HG03457 (cell line): ENCODE data around the gene MACROD2.

Experiments
- ATAC-seq: cut with Tn5 transposase; IDR thresholded peaks from one replicate; pipeline ENCODE4 v1.9.1; 2021; ENCODE audit warnings: moderate number of reproducible peaks; ENCODE audit not compliant: unreplicated experiment

Gene MACROD2

DNA sequence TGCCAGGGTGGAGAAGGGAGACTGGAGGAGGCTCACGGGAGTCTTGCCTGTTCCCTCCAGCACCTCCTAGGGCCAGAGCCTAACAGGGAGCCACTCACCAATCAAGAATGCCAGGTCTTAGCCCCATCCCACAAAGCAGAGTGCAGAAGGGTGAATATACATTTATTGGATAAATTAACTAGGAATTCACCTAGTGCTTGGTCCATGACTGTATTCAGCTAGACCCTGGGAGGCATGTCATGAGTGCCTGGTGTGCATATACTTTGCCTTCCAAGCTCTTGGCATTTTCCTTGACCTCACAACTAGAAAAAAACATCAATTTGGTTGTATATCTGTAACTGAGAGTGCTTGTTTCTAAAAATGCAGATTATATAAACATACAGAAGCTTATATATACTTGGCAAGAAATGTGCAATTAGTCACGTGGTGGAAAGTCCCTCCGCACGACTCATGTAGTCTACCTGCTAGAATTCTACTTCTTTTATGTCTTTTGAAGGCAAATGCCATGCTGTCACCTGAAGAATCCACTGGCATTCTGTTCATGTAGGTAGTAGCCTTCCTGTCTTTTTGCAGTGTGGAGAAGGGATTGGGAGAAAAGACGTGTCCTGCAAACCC lies 1586.9 kb downstream of the MACROD2 start:
- no peak for ATAC-seq

DNA sequence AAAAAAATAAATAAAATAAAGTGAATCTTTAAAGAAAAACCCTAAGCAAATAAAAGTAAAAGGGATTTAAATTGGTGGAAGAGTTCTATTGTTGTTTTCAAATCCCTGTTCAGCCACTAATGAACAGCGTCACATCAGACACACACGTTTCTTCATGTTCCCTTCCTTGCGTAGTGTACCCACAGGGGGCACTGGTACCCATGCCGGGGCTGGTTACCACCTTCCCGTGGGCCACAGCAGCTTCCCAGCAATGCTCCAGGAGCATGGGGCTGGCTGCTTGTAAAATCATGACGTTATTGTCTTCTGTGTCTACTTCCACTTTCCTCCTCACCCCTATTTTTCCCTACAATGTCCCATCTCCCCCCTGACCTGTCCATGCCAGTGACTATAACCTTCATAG lies 1589.2 kb downstream of the MACROD2 start:
- no peak for ATAC-seq

DNA sequence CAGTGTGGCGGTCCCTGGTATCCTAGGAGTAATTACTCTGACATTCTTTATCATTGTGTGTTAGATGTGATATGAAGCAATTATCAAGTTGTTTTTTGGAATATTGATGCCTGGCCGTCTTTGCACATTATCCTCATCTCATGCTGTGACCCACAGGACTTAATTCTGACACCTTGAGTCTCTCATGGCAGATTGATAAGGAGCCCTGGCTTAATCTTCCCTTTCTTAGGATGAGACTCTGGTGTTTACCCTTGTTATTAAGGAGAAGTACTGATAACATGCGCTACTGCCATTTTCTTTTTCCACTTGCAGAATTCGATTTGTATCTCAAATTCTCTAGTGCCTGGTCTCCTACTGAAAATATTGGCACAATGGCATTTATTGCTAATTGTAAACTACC lies 1597.8 kb downstream of the MACROD2 start:
- ATAC-seq = no peak

DNA sequence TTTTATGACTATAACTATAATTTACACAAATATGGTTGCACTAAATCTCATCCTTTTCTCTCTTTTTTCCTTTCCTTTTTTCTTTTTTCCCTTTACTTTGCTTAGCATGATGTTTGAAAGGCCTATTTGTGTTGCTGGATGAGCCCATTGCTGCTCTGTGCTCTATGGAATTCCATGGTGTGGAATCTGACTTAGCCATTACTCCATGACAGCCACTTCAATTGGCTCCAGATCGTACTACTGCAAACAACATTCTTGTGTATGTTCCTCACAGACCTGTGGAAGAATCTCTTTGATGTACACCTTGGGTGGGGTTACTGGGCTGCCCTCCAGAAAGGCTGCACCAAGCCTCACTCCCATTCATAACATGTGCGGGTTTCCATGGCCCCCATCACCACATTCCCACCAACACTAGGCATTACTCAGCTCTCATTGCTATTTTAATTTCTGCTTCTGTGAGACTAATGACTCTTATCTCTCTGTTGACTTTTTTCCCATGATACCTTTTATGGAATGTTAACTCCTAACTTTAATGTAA lies 1598.9 kb downstream of the MACROD2 start:
- ATAC-seq = no peak

DNA sequence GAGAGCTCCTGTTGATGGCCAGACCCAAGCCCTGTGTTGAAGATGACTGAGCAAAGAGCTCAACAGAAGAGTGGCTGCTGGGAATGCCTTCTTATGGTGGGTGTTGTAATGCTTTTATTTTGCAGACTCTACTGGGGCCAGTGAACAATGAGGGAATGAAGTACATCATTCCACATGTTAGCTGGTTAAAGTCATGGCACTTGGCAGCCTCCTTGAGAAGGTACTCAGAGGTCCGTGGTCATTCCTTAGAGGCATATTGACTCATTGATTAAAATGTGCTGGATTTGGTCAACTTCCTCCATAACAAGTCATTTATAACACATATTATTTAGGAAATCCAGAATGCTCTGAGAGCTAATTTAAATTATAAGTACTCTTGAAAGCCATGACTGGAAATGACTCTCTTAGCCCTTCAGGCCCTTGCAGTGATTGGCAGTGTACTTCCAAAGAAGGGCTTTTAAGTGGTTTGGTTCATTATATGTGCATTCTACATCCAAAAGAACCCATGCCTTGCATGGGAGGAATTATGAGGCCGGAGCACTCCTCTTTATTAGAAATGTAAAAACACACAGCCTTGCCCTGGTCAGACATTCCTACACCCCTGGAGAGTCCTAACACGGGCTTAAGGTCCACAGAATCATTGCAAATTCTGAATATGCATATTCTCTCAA lies 1601.0 kb downstream of the MACROD2 start:
- no peak for ATAC-seq

DNA sequence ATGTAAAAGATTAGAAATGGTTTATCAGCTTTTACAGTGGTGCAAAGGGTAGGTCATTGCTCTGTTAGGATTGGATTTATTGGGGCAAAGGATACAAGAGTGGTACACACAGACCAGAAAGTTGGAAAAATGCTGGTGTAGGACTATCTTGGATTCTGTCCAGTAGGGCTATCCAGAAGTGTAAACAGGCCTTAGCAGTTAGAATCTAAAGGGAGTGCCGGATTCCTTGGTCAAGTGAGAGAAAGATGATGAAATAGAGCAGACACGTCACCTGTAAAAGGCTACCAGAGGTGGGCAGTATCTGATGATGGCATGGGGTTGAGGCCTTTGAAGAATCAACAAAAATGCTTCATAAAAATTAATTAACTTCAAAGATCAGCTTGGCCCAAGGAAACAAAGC lies 1602.0 kb downstream of the MACROD2 start:
- no peak for ATAC-seq

DNA sequence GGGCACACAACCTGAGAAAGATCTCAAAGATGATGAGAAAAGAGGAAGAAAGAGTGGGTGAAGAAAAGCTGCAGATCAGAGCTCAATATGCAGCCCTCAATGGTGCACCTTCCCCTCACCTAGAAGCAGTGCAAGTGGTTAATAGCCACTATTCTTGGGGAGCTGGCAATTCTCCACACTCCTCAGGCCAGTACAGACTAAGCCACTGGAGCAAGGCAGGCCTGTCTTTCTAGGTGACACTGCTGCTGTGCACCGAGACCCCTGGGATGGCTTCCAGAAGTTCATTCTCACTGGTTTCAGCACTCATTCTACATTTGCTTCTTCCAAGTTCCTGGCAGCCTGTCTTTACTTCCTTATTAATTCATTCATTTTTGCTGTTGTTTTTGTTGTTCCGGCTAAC lies 1604.6 kb downstream of the MACROD2 start:
- no peak for ATAC-seq

DNA sequence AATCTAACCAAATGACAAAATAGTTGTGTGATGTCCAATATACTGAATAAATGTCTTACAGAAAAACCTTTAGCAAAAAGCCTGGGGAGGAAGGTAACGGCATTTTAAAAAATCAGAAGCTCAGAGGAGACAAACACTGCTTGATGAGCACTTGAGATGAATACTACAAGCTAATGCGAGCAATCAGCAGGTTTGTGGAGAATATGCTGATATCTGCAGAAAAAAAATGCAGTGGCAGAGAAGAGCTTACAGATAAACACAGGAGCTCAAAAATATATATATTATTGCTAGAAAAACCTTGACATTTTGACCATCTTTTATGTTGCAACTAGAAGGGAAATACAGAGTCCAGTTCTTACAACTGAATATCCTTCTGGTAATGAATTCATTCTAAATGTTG lies 1605.2 kb downstream of the MACROD2 start:
- no peak for ATAC-seq

DNA sequence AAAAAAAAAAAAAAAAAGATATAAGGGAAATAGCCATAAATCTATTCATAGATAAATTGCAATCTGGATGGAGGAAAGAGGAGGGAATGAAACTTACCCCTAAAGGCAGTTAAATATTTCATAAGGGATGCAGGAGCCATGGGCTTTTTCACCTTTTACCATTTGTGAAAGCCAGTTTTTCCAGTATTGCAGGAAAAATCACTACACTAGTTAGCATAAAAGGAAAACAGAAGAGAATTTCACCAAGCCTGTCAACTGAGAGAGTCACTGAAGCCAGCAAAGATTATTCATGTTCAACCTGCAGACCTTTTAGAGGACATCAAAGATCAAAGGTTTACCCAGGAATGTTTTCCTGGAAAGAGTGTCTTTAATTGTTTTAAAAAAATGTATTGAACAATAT lies 1608.2 kb downstream of the MACROD2 start:
- no peak for ATAC-seq

DNA sequence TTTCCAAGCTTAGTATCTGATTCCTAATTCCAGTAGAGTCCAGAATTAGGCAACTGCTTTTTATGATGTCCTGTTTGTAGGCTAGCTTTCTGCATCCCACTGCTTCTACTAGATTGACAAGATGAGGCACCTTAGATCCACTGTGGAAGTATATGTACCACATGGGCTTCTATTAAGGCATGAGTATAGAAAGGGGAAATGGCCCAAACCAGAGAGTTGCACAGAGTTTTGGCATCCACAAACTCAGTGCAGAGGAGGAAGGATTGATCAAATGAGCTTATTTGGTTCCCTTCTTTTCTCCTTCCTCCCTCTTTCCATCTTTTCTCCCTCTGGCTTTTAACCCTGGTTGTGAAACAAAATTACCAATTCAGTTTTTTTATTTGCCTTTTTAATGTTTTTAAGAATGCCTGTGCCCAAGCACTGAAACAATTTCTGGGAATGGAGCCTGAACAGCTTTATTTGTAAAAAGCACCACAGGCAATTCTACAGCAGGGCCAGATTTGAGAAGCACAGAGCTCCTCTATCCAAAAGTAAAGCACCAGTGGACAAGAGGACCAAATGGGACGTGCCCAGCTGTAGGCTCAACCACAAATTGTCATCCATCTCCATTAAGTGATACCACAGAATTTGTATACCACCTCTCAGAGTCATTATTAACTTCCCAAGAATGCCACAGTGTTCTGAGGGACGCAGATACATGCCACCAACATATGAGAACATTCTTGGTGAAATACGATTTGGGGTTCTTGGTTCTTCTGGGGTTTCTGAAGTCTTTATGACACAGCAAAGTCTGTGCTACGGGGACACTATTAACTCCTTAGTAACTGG lies 1608.9 kb downstream of the MACROD2 start:
- ATAC-seq = no peak

DNA sequence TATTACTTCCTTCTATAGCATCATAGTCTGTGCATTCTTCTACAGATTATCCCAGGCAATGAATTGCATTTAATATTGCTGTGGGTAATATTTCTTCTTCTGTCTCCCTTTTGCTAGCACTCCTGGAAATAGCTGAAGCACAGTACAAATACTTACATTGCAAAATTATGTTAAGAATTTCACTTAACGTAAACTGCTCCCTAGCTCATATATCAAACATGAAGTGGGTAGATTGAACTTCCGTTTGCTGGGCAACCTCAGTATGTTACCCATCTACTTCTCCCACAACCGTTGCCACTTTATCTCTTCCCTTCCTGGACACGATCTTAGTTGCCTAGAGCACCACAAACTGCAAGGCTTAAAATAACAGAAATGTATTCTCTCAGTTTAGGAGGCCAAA lies 1614.6 kb downstream of the MACROD2 start:
- ATAC-seq = no peak

DNA sequence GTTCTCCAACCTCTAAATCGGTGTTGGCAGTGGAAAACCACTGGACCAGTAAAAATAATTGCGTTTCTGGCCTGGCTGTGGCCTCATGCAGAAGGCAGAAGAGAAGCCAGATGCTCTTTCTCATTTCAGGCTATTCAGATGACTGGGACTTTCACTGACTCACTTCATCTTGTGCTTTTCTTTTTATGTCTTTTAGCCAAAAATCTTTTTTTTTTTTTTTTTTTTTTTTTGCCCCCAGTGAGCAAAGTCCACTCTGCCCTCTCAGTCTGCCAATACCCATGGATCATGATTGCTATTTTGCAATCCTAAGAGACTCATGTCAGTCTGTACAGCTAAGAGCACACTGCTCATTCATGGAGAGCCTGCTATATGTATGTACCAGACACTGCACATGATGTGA lies 1615.5 kb downstream of the MACROD2 start:
- ATAC-seq = no peak

DNA sequence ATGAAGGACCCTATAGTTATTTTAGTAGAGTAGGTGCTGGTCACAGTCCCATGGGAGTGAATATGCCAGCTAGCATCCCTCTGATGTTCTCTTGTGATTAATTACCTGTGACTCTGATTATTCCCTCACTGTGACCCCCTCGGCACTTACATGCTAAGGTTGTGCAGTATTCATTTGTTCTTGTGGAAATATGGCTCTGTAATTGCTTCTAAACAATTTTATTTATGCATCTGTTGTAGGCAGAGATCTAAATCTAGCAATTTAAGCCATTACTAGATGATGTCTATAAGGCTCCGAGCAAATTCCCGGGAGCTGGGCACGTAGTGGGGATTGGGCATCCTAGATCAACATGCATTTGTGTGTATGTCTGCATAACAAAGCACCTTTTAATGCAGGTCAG lies 1616.2 kb downstream of the MACROD2 start:
- ATAC-seq = no peak

DNA sequence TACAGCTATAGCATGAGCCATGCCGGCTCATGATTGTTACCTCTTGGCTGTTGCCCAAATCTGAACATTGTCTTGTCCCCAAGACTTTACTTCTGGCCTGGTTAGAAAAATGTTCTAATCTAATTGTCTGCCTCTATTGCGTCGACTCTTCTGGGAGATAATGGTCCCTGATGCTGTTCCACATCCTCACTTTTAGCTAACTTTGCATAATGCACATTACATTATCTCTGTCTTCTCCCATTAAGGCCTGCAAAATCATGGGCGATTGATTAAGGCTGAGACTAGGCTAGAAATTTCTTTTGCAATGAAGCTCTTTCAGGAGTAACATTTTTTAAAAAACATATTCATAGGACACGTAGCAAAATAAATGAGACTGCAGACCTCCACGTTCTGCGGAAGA lies 1616.9 kb downstream of the MACROD2 start:
- ATAC-seq = no peak

DNA sequence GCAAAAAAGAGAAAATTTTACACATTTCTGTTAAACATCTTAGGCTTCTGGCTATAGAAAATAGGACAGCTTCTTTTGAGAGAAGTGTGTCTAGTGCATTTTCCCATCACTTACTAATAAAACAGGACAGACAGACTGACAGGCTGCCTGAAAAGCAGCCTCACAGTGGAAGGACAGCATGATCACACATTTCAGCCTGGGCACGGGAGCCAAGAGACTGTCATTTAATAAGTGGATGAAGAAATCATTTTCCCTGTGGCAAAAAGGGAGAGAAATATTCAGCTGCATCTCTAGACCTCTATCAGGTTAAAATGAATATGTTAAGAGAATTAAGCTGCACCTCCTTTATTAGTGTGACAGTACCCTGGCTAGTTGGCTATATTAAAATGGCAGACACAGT lies 1617.5 kb downstream of the MACROD2 start:
- no peak for ATAC-seq

DNA sequence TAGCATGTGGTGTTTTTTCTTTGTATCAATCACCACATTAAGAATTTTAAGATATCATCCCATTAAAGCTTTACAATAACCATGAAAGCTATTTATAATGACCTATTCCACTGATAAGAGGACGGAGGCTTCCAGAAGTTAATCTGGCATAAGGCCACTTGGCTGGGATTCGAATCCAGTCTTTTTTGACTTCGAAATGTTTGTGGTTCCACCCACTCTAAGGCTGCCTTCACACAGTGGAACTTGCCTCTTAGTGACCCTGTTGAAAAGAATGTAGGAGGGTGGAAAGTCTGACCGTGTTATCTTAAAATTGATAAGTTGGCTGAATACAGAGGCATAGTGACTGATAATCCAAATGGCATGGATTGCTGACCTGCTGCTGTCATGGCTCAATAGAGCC lies 1618.2 kb downstream of the MACROD2 start:
- no peak for ATAC-seq

DNA sequence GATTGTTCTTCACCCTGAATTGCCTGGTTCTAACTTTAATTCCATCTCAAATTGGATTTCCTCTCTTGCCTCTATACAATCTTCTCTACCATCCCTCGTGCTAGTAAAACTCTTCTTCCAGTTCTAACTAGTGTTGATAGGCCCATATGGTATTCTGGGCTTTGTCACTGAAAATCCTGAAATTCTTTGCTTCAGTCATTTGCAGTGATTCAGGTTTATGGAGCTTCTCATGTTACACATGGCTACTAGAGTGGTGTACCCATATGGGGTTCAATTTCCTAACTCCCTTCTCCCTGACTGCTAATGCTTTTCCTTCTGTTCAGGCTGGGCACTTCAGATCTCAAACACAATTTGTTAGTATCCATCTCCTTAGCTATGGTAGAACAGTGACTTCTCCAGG lies 1621.3 kb downstream of the MACROD2 start:
- no peak for ATAC-seq

DNA sequence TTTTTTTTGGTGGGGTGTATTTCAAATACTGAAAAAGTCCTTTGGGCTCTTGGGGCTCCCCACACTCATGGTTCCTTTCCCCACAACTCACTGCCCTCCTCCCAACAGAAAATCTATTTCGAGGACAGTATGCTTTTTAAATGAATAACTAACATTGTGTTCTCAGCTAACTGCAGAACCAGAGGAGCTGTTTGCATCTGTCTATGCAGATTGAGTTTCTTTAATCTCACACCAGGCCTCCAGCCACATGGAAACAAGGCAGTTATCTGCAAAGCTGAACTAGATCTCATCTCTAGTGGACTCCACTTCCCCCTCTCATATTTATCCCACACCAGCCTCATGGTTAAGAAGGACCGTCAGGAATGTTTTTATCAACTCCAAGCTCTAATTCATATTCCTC lies 1622.8 kb downstream of the MACROD2 start:
- no peak for ATAC-seq

DNA sequence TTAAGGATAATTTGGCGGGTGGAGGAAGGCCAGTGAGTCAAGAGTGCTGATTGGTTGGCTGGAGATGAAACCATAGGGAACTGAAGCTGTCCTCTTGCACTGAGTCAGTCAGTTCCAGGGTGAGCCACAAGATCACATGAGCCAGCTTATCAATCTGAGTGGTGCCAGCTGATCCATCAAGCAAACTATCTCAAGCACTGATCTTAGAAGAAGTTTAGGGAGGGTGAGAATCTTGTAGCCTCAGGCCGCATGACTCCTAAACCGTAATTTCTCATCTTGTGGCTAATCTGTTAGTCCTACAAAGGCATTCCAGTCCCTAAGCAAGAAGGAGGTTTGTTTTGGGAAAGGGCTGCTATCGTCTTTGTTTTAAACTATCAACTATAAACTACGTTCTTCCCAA lies 1623.6 kb downstream of the MACROD2 start:
- no peak for ATAC-seq

DNA sequence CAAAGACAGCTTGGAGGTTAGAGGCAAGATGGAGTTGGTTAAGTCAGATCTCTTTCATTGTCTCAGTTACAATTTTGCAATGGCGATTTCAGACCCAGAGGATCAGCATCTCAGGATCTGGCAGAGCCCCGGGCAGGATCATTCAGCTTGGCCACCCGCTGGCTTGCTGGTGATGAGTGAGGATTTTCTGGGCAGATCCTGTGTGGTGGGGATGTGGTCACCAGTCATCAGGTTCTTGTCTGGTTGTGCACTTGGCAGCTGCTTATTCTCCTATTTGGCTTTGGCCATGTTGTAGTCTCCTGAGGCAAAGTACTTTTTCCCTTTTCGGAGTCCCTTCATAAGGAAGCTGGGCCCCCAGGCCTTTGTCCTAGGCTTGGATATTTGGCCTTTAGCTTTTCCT lies 1624.0 kb downstream of the MACROD2 start:
- no peak for ATAC-seq

DNA sequence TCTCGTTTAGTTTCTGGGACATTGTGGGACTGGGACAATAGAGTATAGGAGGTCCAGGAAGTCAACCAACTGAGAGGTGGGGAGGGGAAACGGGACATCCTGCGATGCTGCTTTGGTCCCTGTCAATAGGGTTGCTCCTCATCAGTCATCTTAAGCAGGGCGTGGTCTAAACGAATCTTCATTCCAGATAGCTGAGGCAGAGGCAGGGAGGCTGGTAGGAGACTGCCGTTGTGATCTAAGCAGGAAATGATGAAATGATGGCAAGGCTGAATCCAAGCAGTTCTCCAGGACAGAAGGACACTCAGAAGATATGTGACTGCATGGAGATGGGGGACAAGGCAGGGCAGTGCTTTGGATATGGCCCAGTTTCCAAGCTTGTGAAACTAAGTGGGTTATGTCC lies 1624.5 kb downstream of the MACROD2 start:
- ATAC-seq = no peak

DNA sequence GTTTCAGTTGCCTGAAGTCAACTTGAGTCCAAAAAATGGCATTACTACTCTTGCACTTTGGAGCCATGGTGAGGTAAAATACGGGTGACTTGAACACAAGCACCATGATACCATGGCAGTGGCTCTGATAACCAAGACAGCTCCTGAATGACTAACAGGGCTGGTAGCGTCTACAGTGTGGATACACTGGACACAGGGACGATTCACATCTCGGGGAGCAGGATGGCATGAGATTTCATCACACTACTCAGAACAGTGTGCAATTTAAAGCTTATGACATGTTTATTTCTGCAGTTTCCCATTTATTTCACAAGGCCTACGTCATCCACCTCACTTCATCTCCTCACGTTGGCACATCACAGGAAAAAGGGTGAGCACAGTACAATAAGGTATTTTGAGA lies 1627.1 kb downstream of the MACROD2 start:
- no peak for ATAC-seq
